GM19193 (cell line): ENCODE data around the gene PSMB7.

Experiments
- POLR2A ChIP-seq: IDR thresholded peaks from 4 replicates; pipeline ENCODE4 v1.6.1; 2011; ENCODE audit not compliant: insufficient read depth, insufficient read length; ENCODE audit errors: extremely low read depth

Gene PSMB7

DNA sequence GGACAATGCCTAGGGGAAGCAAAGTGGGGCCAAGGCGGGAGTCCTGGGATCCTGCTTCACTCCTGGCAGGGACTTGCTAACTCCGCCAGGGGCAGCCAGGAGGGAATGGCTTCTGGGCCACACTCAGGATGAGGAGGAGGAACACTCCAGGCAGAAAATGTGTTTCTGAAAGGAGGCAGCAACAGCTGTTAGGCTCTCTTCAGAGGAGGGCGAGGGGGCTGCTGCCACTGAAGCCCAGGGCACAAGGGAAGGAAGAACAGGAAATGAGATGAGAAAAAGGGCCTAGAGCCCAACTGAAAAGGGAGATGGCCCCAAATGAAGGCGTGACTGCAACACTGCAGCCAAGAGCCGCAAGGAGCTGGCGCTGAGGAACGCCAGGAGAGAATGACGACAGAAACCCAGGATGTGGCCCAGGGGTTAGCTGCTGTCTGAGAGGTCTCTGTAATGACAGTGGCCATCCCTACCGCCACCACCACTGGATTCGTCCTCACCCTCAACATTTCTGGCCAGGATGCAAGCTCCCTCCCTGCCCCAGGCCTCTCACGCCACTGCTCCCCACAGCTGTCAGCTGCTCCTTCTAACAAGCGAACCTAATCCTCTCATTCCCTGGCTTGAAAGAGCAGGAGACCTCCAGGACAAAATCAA is 15.8 kb downstream of the PSMB7 start:
- no peak for TF ChIP-seq POLR2A

GRCh38 chr9:124398191-124398935 is 16.9 kb downstream of the PSMB7 start:
- no peak for TF ChIP-seq POLR2A

- TF ChIP-seq POLR2A: no peak
Measured at GRCh38 chr9:124395826-124396225, 19.4 kb downstream of the PSMB7 start.

DNA sequence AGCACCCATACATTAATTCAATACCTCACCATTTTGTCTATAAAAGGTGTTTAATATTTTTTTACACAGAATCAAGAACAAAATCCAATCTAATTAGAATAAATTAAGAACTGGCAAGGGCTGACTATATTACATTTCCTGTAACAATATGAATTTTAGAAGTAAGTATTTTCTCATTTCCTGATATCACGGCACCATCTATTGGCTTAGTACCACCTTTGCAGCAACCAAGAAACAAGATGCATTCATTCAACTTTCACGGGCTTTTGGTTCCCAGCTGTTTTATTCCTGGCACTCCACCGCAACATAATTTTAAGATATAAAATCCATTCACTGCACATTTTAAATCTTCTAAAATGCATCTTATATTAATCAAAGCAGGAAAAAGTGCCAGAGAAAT is 20.6 kb downstream of the PSMB7 start:
- TF ChIP-seq POLR2A: no peak

DNA sequence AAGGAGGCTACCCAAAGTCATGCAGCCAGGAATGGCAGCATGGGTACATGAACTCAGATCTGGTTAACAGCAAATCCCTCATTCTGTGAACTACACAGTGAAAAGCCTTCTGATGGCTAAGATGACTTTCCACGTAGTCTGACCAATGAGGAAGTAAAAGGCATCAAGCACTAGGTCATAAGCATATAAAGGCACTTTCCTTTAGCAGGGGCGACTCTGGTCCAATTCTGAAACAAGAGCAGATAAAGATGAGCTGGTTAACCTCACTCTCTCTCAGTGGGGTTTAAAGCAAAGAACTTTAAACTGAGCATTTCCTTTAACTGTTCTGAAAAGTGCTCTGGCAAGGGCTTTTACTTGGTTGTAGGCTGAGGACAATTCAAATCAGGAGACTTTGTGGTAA is 21.1 kb downstream of the PSMB7 start:
- no peak for TF ChIP-seq POLR2A

DNA sequence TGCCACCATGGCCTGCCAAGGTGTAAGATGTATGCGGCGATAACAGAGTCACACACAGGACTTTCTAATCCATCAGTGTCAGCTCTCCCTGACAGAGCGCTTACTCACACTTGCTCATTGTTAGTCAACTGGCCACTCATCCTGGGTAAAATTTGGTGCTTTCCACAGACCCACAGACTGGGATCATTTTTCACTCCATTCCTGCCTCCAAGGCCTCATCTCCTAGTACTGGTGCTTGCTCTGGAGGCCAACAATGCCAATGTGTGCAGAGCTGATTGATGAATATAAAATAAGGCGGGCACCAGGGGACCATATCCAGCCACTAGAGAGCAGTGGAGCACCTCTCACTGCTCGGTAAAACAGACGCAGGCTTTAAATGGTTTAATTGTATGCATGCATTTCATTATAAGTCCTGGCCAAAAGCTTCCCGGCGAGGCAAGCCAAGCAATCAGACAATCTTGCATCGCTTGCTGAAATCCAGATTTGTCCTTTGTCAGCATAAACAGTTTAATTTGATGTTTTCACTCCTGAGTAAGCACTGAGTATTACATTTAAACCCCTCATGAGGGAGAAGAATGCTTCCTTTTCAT is 22.3 kb downstream of the PSMB7 start:
- TF ChIP-seq POLR2A: no peak

DNA sequence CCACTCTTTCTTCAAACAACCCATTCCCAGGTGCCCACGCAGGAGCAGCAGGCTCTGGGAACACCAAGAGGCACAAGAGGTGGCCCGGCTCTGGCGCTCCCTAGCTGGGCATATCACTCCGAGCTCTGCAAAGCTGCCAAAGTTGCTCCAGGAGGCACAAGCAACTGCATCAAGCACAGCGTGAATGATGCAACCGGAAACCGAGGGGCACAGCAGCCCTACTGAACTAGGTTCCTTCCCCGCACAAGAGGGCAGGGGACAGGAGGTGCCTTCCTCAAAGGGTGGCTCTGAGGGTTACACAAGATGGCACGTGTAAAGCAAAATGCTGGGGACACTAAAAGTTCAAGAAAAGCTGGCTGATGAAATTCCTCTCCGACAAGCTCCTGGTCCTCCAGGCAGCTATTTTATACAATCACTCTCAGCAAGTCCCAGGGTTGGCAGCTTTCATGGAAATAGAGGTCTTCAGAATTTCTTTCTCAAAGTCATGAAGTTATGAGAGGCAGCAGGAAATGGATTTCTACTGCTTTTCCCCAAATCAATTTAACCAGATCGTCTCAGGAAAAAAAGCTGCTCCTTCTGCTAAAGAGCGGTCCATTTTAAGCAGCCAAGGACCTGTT is 22.9 kb downstream of the PSMB7 start:
- TF ChIP-seq POLR2A: no peak

DNA sequence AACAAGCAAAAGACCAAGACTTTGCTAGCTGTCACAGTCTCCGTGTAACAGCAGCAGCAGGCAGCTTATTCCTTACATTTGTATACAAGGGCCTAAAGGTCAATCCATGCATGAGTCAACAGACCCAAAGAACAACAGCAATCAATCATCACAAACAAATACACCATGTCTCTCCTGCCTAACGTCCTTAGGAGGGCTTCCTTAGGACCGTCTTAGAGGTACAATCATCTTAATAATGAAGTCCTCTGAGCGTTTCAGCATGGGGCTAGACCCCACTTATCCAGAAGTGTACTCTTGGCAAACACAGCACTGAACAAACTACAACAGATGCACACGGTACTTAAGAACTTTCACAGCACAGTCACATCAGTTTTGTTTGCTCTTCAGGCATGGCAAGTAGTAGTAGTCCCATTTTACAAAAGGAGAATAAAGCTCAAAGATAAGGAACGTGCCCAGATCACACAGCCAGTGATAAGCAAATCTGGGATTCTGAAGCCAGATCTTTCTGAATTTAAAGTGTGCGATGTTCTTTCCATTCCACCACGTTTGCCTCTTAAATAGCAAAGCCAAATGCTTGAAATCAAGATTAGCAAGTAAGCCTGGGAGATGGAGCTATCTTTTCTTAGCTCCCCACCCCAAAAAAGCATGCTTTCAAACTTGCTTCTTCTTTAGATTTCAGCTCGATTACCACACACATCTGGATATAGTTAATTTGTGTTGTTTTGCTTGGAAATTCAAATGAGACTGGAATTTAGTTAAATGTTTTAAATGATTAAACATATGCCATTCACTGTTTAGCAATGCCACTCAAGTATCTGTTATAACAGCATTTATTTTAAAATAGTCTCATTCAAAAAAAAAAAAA is 24.2 kb downstream of the PSMB7 start:
- TF ChIP-seq POLR2A: no peak

- no peak for TF ChIP-seq POLR2A
Measured at GRCh38 chr9:124389146-124389939, 25.9 kb downstream of the PSMB7 start.

GRCh38 chr9:124388275-124389048 is 26.8 kb downstream of the PSMB7 start:
- no peak for TF ChIP-seq POLR2A

DNA sequence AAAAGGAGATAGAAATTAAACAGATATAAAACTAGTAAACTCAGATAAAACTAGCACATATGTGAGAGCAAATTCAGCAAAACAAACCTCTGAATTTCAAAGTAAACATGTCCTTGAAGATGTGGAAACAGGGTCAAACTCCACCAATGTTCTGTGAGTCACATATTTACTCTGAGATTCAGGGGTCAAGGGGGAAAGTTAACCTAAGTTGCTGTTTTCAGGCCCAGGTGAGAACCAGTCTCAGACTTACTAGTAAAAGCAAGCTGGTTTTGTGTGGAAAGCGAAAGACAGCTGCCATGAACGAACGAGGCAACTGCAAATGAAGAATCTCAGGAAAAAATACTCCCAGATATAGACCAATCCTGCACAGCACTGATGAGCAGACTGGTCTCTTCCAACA is 29.0 kb downstream of the PSMB7 start:
- no peak for TF ChIP-seq POLR2A

DNA sequence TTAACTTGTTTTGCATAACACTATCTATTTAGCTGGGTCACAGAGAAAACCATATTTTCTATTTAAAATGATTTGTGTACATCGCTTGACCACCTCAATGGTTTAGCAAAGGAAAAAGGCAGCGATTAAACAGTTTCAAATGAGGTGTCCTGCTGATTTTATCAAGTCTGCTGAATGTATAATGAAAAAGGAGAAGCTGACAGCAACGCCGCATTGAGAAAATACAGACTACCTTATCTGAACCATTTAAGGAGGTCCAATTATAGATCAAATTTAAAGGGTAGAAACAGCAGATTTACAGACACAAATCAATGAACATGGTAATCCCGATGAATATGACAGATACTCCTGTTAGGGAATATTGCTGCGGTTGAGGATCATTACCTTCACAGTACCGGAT is 29.6 kb downstream of the PSMB7 start:
- no peak for TF ChIP-seq POLR2A

- no peak for TF ChIP-seq POLR2A
Measured at GRCh38 chr9:124384846-124385245, 30.4 kb downstream of the PSMB7 start.
